ENCODE measurements around the gene RASSF8. TPM values are rescaled to one million over a fixed set of nuclear protein-coding genes. Genes with fewer than 3 reads are reported as not detected.
A peak's percentile ranks its signal among the peaks of the same experiment; 100 is the strongest.

The RASSF8 gene
- total RNA-seq, 4 donors from 2014 or later: 56.8 to 81.0 (median 77.3) TPM

DNA sequence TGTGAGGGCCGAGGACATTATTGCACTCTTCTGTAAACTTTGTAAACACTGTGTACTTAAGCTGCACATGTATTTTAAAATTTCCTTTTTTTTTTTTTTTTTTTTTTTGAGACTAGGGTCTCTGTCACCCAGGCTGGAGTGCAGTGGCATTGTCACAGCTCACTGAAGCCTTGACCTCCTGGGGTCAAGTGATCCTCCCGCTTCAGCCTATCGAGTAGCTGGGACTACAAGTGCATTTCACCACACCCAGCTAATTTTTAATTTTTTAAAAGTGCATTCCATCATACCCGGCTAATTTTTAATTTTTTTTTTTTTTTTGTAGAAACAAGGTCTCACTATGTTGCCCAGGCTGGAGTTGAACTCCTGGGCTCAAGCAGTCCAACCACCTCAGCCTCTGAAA, 42.4 kb downstream of the RASSF8 start:
- WGBS: 91% methylated on average over 4 of the region's 4 CpGs

DNA sequence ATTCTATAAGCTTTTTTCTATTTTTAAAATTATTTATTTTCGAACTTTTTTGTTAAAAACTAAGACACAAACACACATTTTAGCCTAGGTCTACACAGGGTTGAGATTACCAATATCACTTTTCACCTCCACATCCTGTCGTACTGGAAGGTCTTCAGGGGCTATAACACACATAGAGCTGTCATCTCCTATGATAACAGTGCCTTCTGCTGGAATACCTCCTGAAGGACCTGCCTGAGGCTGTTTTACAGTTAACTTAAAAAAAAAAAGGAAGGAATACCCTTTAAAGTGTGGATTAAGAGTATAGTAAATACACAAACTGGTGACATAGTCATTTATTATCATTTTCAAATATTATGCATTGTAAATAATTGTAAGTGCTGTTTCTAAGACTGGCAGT, 43.0 kb downstream of the RASSF8 start:
- Histone ChIP-seq H3K36me3 (no peaks in the 10 kb centered on the region), H3K4me3 (no peak overlapping the region), H3K27ac (replicated peaks in 1 of 4) (no peak overlapping the region), H3K9me3 (no peaks in the 10 kb centered on the region), H3K27me3 (no peaks in the 10 kb centered on the region), H3K4me1 (peaks cover 18 to 32% (median 27%) of the 10 kb centered on the region in 4 donors)
- TF ChIP-seq EP300 (IDR thresholded peaks at IDR 0.05) (no peak), POLR2A (IDR thresholded peaks at IDR 0.05; ENCODE audit: low read depth) (no peak), POLR2AphosphoS5 (IDR thresholded peaks at IDR 0.05) (no peak)
- TF ChIP-seq, protein P1, sequence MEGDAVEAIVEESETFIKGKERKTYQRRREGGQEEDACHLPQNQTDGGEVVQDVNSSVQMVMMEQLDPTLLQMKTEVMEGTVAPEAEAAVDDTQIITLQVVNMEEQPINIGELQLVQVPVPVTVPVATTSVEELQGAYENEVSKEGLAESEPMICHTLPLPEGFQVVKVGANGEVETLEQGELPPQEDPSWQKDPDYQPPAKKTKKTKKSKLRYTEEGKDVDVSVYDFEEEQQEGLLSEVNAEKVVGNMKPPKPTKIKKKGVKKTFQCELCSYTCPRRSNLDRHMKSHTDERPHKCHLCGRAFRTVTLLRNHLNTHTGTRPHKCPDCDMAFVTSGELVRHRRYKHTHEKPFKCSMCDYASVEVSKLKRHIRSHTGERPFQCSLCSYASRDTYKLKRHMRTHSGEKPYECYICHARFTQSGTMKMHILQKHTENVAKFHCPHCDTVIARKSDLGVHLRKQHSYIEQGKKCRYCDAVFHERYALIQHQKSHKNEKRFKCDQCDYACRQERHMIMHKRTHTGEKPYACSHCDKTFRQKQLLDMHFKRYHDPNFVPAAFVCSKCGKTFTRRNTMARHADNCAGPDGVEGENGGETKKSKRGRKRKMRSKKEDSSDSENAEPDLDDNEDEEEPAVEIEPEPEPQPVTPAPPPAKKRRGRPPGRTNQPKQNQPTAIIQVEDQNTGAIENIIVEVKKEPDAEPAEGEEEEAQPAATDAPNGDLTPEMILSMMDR (IDR thresholded peaks at IDR 0.05): no peak
- 79% methylated on average over 2 of the region's 2 CpGs for WGBS
- intact Hi-C loops (cut with DNase I): no loop called here
- no peak for DNase-seq (ENCODE audit: extremely low spot score)

More for the DNA sequence above, 42.4 kb downstream of the RASSF8 start:
- Histone ChIP-seq H3K4me3 (no peak overlapping the region), H3K27me3 (no peaks in the 10 kb centered on the region), H3K27ac (replicated peaks in 1 of 4) (no peak overlapping the region), H3K9me3 (no peaks in the 10 kb centered on the region), H3K4me1 (peaks cover 18 to 38% (median 33%) of the 10 kb centered on the region in 4 donors), H3K36me3 (no peaks in the 10 kb centered on the region)
- intact Hi-C loops (cut with DNase I): no loop called here
- TF ChIP-seq POLR2A (IDR thresholded peaks at IDR 0.05; ENCODE audit: low read depth) (no peak), EP300 (IDR thresholded peaks at IDR 0.05) (no peak), POLR2AphosphoS5 (IDR thresholded peaks at IDR 0.05) (no peak)
- TF ChIP-seq, protein P1 (IDR thresholded peaks at IDR 0.05): no peak
- DNase-seq (ENCODE audit: extremely low spot score): no peak

DNA sequence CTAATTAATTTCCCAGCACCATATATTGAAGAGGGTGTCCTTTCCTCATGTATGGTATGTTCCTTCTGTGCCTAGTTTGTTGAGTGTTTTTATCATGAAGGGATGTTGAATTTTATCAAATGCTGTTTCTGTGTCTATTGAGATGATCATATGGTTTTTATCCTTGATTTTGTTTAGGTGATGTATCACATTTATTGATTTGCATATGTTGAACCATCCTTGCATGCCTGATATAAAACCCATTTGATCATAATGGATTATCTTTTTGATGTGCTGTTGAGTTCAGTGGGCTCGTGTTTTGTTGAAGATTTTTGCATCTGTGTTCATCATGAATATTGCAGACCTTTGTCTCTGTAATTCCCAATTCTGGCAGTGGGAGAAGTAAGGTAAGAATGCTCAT, 44.6 kb downstream of the RASSF8 start:
- Histone ChIP-seq H3K4me1 (peaks cover 9 to 26% (median 23%) of the 10 kb centered on the region in 4 donors), H3K9me3 (no peaks in the 10 kb centered on the region), H3K27me3 (no peaks in the 10 kb centered on the region), H3K27ac (replicated peaks in 1 of 4) (no peak overlapping the region), H3K4me3 (no peak overlapping the region), H3K36me3 (no peaks in the 10 kb centered on the region)
- intact Hi-C loops (cut with DNase I): no loop called here
- TF ChIP-seq POLR2A (IDR thresholded peaks at IDR 0.05; ENCODE audit: low read depth) (no peak), EP300 (IDR thresholded peaks at IDR 0.05) (no peak), POLR2AphosphoS5 (IDR thresholded peaks at IDR 0.05) (no peak)
- TF ChIP-seq, protein P1 (IDR thresholded peaks at IDR 0.05): no peak
- no peak for DNase-seq (ENCODE audit: extremely low spot score)
- 100% methylated on average over 1 of the region's 1 CpG for WGBS

DNA sequence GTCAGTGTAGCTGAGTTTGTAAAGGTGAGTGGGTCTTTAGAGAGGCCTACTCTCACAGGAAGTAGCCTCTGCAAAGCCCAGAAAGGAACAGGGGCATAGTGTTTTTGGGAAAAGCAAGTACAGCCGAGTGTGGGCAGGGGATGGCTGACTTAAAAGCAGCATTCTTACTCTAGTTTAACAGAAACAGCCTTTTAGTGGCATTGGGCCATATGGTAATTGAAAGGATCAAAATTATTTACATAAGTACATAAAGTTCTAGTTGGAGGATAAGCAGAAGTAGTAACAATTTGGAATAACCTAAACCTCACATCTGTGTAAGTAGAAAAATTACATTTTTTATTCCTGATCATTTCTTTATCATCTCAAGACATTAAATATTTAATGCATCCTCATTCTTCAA, 49.1 kb downstream of the RASSF8 start:
- no peaks in the 10 kb centered on the region for H3K36me3 ChIP-seq
- WGBS: 33% methylated on average over 1 of the region's 1 CpG
- intact Hi-C loops (cut with DNase I): no loop called here
- no peak for TF ChIP-seq EP300 (IDR thresholded peaks at IDR 0.05)
- no peak for TF ChIP-seq POLR2AphosphoS5 (IDR thresholded peaks at IDR 0.05)
- TF ChIP-seq, protein P1 (IDR thresholded peaks at IDR 0.05): no peak
- TF ChIP-seq POLR2A (IDR thresholded peaks at IDR 0.05; ENCODE audit: low read depth): no peak
- peak overlapping the region in 3 of 4 donors; percentile 15 to 47 (median 28) for H3K27ac ChIP-seq (replicated peaks in 1 of 4)
- DNase-seq (ENCODE audit: extremely low spot score): no peak
- no peak overlapping the region for H3K4me3 ChIP-seq
- H3K9me3 ChIP-seq: no peaks in the 10 kb centered on the region
- H3K4me1 ChIP-seq: peaks cover 34 to 52% (median 45%) of the 10 kb centered on the region in 4 donors
- H3K27me3 ChIP-seq: no peaks in the 10 kb centered on the region

DNA sequence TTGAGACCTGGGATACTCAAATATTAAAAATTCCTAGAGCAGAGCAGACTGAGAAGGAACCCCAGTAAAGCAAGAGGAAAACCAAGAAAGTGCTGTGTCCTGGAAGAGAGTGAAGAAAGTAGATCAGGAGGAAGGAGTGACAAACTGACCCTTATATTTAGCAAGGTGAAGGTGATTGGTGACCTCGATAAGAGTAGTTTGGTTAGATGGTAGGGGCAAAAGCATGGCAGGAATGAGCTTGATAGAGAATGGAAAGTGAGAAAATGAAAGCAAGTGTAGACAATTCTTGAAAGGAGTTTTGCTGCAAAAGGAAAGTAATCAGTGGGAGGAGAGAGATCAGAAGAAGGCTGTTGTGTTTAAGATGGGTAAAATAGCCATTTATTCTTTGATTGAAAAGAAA, 51.1 kb downstream of the RASSF8 start:
- 91% methylated on average over 1 of the region's 1 CpG for WGBS
- no peak for TF ChIP-seq POLR2AphosphoS5 (IDR thresholded peaks at IDR 0.05)
- no peak for TF ChIP-seq EP300 (IDR thresholded peaks at IDR 0.05)
- no peak for TF ChIP-seq POLR2A (IDR thresholded peaks at IDR 0.05; ENCODE audit: low read depth)
- TF ChIP-seq, protein P1 (IDR thresholded peaks at IDR 0.05): no peak
- Histone ChIP-seq H3K9me3 (no peaks in the 10 kb centered on the region), H3K27me3 (no peaks in the 10 kb centered on the region), H3K4me1 (peaks cover 34 to 66% (median 50%) of the 10 kb centered on the region in 4 donors), H3K27ac (replicated peaks in 1 of 4) (peak overlapping the region; percentile 73 to 88 (median 82)), H3K36me3 (no peaks in the 10 kb centered on the region), H3K4me3 (no peak overlapping the region)
- no peak for DNase-seq (ENCODE audit: extremely low spot score)
- intact Hi-C loops (cut with DNase I): no loop called here

All from esophagus muscularis mucosa (tissue), 4 donors.